ENCODE measurements around the gene NINJ2.

GRCh38 chr12:681568-682256 is 18.5 kb upstream of the NINJ2 start:
- TF ChIP-seq POLR2A (IDR thresholded peaks at IDR 0.05) (no peak), EP300 (IDR thresholded peaks at IDR 0.05) (no peak), CTCF (IDR thresholded peaks at IDR 0.05) (no peak)

Measured in ovary (tissue), 3 donors.